Gastroesophageal sphincter (tissue), 4 donors: ENCODE data around the gene RAB3C. TPM values are rescaled to one million over a fixed set of nuclear protein-coding genes. Genes with fewer than 3 reads are reported as not detected.

Source experiments
- ATAC-seq: fragments of 150-250 bp; one replicate; pipeline ENCODE4 v1.9.1; 2016; ENCODE audit warnings: mild to moderate bottlenecking, moderate library complexity
- H3K27ac ChIP-seq, 4 donors: fragments of 200-600 bp; sonication (generic) in 3 of 4; 1 replicate in 3 of 4; 2 replicates in 1 of 4; pipeline ENCODE4 v1.5.1; 2016 to 2019
- H3K27me3 ChIP-seq: fragments of 200-600 bp; sonication (generic); one replicate; pipeline ENCODE4 v1.5.1; 2019
- H3K36me3 ChIP-seq, 2 donors: fragments of 200-600 bp; sonication (generic); one replicate each; pipeline ENCODE4 v1.5.1; 2019; ENCODE audit warnings: control low read depth in 1 of 2
- H3K4me1 ChIP-seq, 3 donors: fragments of 200-600 bp; sonication (generic); 1 replicate in 2 of 3; 2 replicates in 1 of 3; pipeline ENCODE4 v1.5.1; 2016 to 2019; ENCODE audit warnings: control low read depth in 2 of 3
- H3K4me3 ChIP-seq, 2 donors: fragments of 200-600 bp; sonication (generic); one replicate each; pipeline ENCODE4 v1.5.1; 2019; ENCODE audit warnings: mild to moderate bottlenecking in 1 of 2, moderate library complexity in 1 of 2
- H3K9me3 ChIP-seq, 3 donors: fragments of 200-600 bp; sonication (generic); one replicate each; pipeline ENCODE4 v1.5.1; 2017 to 2019; ENCODE audit warnings: control low read depth in 2 of 3
- EP300 ChIP-seq: sonication (generic); formaldehyde crosslinking; IDR thresholded peaks from one replicate; pipeline ENCODE4 v1.6.1; 2017; ENCODE audit warnings: antibody characterized with exemption, mild to moderate bottlenecking
- POLR2A ChIP-seq, 2 donors: fragments of 450-650 bp; IDR thresholded peaks; one replicate each; pipeline ENCODE4 v1.6.1; 2017; ENCODE audit warnings: antibody characterized with exemption in 2 of 2, mild to moderate bottlenecking in 2 of 2, moderate library complexity in 1 of 2
- POLR2AphosphoS5 ChIP-seq: sonication (generic); formaldehyde crosslinking; IDR thresholded peaks from one replicate; pipeline ENCODE4 v1.6.1; 2017; ENCODE audit warnings: antibody characterized with exemption
- WGBS, 2 donors: methylation state at CpG; one replicate each; pipeline ENCODE4 v1.1.5; 2018; ENCODE audit warnings: low coverage in 1 of 2; 5-methylcytosine and 5-hydroxymethylcytosine counted together
- total RNA-seq, 4 donors: library from RNA; depleted of rRNA; stranded (reverse); fragments of >200 nt; gene quantifications; one replicate each; pipeline ENCODE4 v1.1.0, GENCODE V29; 2016
- TF ChIP-seq, protein P1 (sequence below), 4 experiments: fragments of 200-600 bp in 2 of 4; fragments of 450-650 bp in 2 of 4; sonication (generic) in 1 of 4; IDR thresholded peaks; one replicate each; pipeline ENCODE4 v1.5.1; 2017 to 2019; ENCODE audit warnings: antibody characterized with exemption in 4 of 4, mild to moderate bottlenecking in 2 of 4, moderate library complexity in 2 of 4

RAB3C gene
- total RNA-seq, 4 donors from 2014 or later, result 0.16 to 3.5 (median 2.1) TPM

DNA sequence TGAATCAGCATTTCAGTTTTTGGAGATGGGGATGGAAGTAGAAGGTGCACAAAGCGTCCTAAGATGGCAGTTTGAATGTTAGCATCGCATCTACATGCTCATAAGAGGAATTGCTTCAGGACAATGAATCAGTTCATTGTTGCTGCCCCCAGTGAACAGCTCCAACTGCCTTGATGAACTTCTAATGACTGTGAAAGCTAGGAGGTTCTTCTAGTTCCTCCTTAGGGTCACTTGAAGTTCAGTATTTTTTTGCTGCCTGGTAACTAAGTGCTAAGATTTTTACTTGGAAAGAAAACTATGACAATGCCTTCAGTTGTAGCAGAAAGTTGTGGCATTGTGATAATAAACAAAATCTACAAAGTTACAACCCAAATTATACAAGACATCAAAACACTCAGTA is 271.6 kb downstream of the RAB3C start:
- Histone ChIP-seq H3K9me3 (no peaks in the 10 kb centered on the region), H3K4me3 (no peak overlapping the region), H3K27ac (no peak overlapping the region), H3K4me1 (no peaks in the 10 kb centered on the region), H3K36me3 (no peaks in the 10 kb centered on the region), H3K27me3 (no peaks in the 10 kb centered on the region)
- no peak for ATAC-seq
- TF ChIP-seq POLR2A (IDR thresholded peaks at IDR 0.05), result no peak
- TF ChIP-seq, protein P1, sequence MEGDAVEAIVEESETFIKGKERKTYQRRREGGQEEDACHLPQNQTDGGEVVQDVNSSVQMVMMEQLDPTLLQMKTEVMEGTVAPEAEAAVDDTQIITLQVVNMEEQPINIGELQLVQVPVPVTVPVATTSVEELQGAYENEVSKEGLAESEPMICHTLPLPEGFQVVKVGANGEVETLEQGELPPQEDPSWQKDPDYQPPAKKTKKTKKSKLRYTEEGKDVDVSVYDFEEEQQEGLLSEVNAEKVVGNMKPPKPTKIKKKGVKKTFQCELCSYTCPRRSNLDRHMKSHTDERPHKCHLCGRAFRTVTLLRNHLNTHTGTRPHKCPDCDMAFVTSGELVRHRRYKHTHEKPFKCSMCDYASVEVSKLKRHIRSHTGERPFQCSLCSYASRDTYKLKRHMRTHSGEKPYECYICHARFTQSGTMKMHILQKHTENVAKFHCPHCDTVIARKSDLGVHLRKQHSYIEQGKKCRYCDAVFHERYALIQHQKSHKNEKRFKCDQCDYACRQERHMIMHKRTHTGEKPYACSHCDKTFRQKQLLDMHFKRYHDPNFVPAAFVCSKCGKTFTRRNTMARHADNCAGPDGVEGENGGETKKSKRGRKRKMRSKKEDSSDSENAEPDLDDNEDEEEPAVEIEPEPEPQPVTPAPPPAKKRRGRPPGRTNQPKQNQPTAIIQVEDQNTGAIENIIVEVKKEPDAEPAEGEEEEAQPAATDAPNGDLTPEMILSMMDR (IDR thresholded peaks at IDR 0.05), result no peak
- no peak for TF ChIP-seq POLR2AphosphoS5
- TF ChIP-seq EP300, result no peak
- WGBS, 2 donors, result 58 to 94% methylated on average over 2 of the region's 2 CpGs

DNA sequence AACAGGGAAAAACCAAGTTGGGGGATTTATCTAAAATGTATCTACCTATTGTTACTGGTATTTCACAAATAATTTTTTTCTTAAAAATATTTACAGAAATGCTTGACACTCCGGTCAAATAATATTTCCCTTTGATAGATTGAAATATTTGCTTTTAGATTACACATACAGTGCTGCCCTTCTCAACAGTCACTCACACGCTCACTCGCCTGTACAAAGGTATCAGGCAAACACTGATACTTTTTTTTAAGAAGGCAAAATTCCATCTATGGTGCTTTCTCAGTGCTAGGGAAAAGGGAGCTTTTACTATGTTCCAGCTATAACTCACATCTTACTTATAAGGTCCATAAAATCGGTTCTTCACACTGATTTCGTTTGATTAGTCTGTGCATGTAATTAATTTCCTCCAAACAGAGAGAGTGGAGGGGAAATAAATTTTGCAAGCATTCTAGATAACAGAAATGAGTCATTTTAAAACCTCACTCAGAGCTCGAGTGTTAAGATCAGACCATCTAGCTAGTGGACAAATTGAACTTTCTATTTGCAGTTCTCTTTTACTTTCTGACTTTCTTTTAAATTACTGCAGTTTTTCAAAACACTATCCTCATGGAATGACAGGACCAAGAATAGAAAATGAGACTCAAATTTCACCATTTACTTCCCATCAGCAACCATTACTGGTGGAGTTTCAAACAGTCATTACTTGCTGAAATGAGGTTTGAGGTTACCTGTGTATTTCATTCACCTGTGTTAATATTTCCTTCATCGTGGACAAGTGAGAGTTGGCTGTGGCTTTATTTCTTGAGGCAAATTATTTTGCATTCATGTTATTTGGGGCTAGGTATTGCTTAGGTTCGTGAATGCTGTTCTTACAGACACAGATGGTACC is 273.2 kb downstream of the RAB3C start:
- Histone ChIP-seq H3K27me3 (no peaks in the 10 kb centered on the region), H3K4me3 (no peak overlapping the region), H3K4me1 (no peaks in the 10 kb centered on the region), H3K9me3 (no peaks in the 10 kb centered on the region), H3K36me3 (no peaks in the 10 kb centered on the region), H3K27ac (no peak overlapping the region)
- whole genome bisulfite sequencing, 2 donors, result 78 to 79% methylated on average over 8 of the region's 8 CpGs
- no peak for TF ChIP-seq POLR2AphosphoS5
- no peak for TF ChIP-seq POLR2A (IDR thresholded peaks at IDR 0.05)
- TF ChIP-seq EP300, result no peak
- TF ChIP-seq, protein P1 (IDR thresholded peaks at IDR 0.05), result no peak
- ATAC-seq, result no peak

DNA sequence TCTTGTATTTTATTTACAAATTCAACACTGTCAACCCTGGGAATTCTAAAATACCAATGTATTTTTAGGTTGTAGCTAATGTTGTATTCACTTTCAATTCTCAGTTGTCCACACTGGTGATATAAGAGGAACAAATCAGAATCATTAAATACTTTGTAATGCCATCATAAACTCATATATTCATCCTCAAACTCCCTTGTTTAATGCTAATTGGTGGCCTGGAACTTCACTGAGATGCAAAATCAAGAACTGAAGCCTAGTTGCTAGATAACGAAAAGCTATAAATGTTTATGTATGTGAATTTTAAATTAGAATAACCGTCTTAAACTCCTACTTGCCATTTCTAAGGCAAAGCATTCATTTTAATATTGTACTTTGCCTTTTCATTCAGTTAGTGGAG is 274.7 kb downstream of the RAB3C start:
- Histone ChIP-seq H3K27me3 (no peaks in the 10 kb centered on the region), H3K4me3 (no peak overlapping the region), H3K36me3 (no peaks in the 10 kb centered on the region), H3K4me1 (no peaks in the 10 kb centered on the region), H3K9me3 (no peaks in the 10 kb centered on the region), H3K27ac (no peak overlapping the region)
- no peak for ATAC-seq
- TF ChIP-seq POLR2AphosphoS5 (no peak), POLR2A (IDR thresholded peaks at IDR 0.05) (no peak), EP300 (no peak)
- TF ChIP-seq, protein P1 (IDR thresholded peaks at IDR 0.05), result no peak
- 35 to 43% methylated on average over 2 of the region's 2 CpGs for WGBS, 2 donors

DNA sequence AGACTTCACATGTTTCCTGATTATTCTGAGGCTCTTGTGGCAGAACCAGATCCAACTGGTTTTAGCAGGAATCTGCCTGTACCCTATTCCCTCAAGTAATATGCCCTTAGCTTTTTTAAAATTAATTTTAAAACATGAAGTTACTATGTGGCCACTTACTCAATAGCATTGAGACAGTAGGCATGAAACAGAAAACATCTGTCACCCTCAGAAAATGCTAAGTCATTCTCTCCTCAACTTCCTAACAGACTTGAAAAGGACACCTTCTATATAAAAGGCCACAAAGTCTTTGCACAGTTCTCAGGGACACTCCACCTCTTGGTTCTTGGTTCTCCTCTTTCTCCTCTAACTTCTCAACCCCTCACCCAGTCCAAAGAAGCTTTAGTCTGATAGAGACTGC is 277.8 kb downstream of the RAB3C start:
- Histone ChIP-seq H3K4me1 (no peaks in the 10 kb centered on the region), H3K27me3 (no peaks in the 10 kb centered on the region), H3K36me3 (no peaks in the 10 kb centered on the region), H3K27ac (no peak overlapping the region), H3K4me3 (no peak overlapping the region), H3K9me3 (no peaks in the 10 kb centered on the region)
- TF ChIP-seq EP300, result no peak
- no peak for TF ChIP-seq POLR2AphosphoS5
- TF ChIP-seq, protein P1 (IDR thresholded peaks at IDR 0.05), result no peak
- no peak for TF ChIP-seq POLR2A (IDR thresholded peaks at IDR 0.05)
- ATAC-seq, result no peak

DNA sequence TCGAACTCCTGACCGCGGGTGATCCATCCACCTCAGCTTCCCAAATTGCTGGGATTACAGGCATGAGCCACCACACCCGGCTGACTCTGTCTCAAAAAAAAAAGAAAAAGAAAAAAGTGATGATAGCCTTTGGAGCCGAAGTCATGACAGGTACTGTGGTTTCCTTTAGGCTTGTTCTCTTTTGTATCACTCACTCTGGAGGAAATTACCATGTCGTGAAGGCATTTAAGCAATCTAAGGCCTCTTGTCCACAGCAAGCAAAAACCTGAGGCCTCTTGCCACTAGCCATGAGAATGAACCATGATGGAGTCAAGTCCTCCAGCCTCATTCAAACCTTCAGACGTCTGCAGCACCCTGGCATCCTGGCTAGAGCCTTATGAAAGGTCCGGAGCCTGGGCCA is 286.1 kb downstream of the RAB3C start:
- H3K36me3 ChIP-seq, result no peaks in the 10 kb centered on the region
- H3K4me3 ChIP-seq, result no peak overlapping the region
- WGBS, 2 donors, result 60% methylated on average over 4 to 8 of the region's 8 CpGs
- no peaks in the 10 kb centered on the region for H3K4me1 ChIP-seq
- no peak for ATAC-seq
- no peaks in the 10 kb centered on the region for H3K27me3 ChIP-seq
- no peaks in the 10 kb centered on the region for H3K9me3 ChIP-seq
- TF ChIP-seq POLR2A (IDR thresholded peaks at IDR 0.05), result no peak
- TF ChIP-seq, protein P1 (IDR thresholded peaks at IDR 0.05), result no peak
- TF ChIP-seq EP300, result no peak
- no peak for TF ChIP-seq POLR2AphosphoS5
- H3K27ac ChIP-seq, result no peak overlapping the region
